HG02973 (cell line): ENCODE measurements around the gene CDC34.

Source experiments
- ATAC-seq: cut with Tn5 transposase; IDR thresholded peaks from one replicate; pipeline ENCODE4 v1.9.1; 2021; ENCODE audit warnings: moderate library complexity; ENCODE audit not compliant: unreplicated experiment

The CDC34 gene

GRCh38 chr19:497491-497868 lies 34.1 kb upstream of the CDC34 start:
- no peak for ATAC-seq

GRCh38 chr19:497869-498510 lies 33.6 kb upstream of the CDC34 start:
- ATAC-seq = no peak

GRCh38 chr19:498511-498891 lies 33.1 kb upstream of the CDC34 start:
- ATAC-seq = no peak

GRCh38 chr19:498977-499623 lies 32.5 kb upstream of the CDC34 start:
- ATAC-seq = no peak

- ATAC-seq = no peak
These were observed 29.9 kb upstream of the CDC34 start for GRCh38 chr19:501646-502045.

- ATAC-seq = no peak
These were observed 26.9 kb upstream of the CDC34 start for GRCh38 chr19:504616-505015.

GRCh38 chr19:506404-507285 lies 24.9 kb upstream of the CDC34 start:
- peak; percentile 53 for ATAC-seq

GRCh38 chr19:507286-508203 lies 24.0 kb upstream of the CDC34 start, which contains the start of gene TPGS1:
TSS of gene TPGS1 (plus strand) at chr19:507497. CDS start at chr19:507507, 10 bp downstream.
- peak; percentile 47 for ATAC-seq

GRCh38 chr19:508204-509150 lies 23.1 kb upstream of the CDC34 start:
- no peak for ATAC-seq

- ATAC-seq = peak; percentile 21
These were observed 20.9 kb upstream of the CDC34 start for GRCh38 chr19:510606-511100.

GRCh38 chr19:511101-511851 lies 20.3 kb upstream of the CDC34 start:
- no peak for ATAC-seq

GRCh38 chr19:512547-513365 lies 18.8 kb upstream of the CDC34 start:
- ATAC-seq = no peak

GRCh38 chr19:513368-514165 lies 18.0 kb upstream of the CDC34 start:
- no peak for ATAC-seq

- no peak for ATAC-seq
These were observed 17.3 kb upstream of the CDC34 start for GRCh38 chr19:514166-514663.

- ATAC-seq = no peak
These were observed 13.6 kb upstream of the CDC34 start for GRCh38 chr19:517721-518597.
